Lower leg skin (tissue), 3 donors: ENCODE measurements around the gene ZNF670.
"Not testable (repeated sequence)": the region's sequence is repeated elsewhere in the genome, so short reads cannot be mapped to it uniquely, and the experiment has no call there.

ENCODE experiments used
- CTCF ChIP-seq, 3 donors: fragments of 450-650 bp; IDR thresholded peaks; one replicate each; pipeline ENCODE4 v1.5.1; 2016; ENCODE audit warnings: antibody characterized with exemption in 3 of 3, mild to moderate bottlenecking in 3 of 3, moderate library complexity in 2 of 3
- POLR2A ChIP-seq, 2 donors: fragments of 450-650 bp; IDR thresholded peaks; one replicate each; pipeline ENCODE4 v1.6.1; 2016 to 2017; ENCODE audit warnings: antibody characterized with exemption in 2 of 2, mild to moderate bottlenecking in 1 of 2, moderate library complexity in 1 of 2

GRCh38 chr1:247126166-247126565, 47.6 kb upstream of the ZNF670 start:
- not testable (repeated sequence) for TF ChIP-seq CTCF, POLR2A (IDR thresholded peaks at IDR 0.05)
